GM06990 (cell line): ENCODE results near the gene MTF2.

Experiments used
- DNase-seq: peaks from one replicate; pipeline ENCODE4 v3.0.0-alpha.2; 2011; ENCODE audit not compliant: insufficient read length; ENCODE audit errors: extremely low read depth
- H3K27me3 ChIP-seq: replicated peaks from 2 replicates; pipeline ENCODE4 v1.6.0; 2011; ENCODE audit warnings: low read length; ENCODE audit not compliant: control insufficient read depth, insufficient read depth
- H3K36me3 ChIP-seq: 2 replicates; pipeline ENCODE4 v1.5.1; 2011; ENCODE audit warnings: low read length; ENCODE audit not compliant: control insufficient read depth, insufficient read depth
- H3K4me3 ChIP-seq: replicated peaks from 2 replicates; pipeline ENCODE4 v1.5.1; 2011; ENCODE audit warnings: low read depth, mild to moderate bottlenecking, control low read depth, low read length
- TF ChIP-seq, protein P1 (sequence below): IDR thresholded peaks from 2 replicates; pipeline ENCODE4 v1.5.1; 2011; ENCODE audit warnings: low read length, control low read depth, mild to moderate bottlenecking, inconsistent platforms; ENCODE audit not compliant: insufficient read depth, poor library complexity, severe bottlenecking

Gene MTF2

DNA sequence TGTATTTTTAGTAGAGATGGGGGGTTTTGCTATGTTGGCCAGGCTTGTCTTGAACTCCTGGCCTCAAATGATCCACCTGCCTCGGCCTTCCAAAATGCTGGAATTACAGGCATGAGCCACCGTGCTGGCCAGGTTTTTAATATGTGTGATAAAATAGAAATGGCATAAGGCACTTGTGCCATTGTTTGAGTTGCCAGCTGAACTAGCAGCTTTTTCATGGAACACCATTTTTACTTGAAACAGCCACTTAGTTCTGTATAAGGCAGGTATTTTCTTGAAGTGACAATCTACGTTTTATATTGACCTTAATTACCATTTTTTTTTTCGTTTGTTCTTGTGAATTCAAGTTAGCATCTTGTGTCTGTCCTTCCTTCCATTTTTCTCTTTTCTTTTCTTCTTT, 28.3 kb downstream of the MTF2 start:
- TF ChIP-seq, protein P1, sequence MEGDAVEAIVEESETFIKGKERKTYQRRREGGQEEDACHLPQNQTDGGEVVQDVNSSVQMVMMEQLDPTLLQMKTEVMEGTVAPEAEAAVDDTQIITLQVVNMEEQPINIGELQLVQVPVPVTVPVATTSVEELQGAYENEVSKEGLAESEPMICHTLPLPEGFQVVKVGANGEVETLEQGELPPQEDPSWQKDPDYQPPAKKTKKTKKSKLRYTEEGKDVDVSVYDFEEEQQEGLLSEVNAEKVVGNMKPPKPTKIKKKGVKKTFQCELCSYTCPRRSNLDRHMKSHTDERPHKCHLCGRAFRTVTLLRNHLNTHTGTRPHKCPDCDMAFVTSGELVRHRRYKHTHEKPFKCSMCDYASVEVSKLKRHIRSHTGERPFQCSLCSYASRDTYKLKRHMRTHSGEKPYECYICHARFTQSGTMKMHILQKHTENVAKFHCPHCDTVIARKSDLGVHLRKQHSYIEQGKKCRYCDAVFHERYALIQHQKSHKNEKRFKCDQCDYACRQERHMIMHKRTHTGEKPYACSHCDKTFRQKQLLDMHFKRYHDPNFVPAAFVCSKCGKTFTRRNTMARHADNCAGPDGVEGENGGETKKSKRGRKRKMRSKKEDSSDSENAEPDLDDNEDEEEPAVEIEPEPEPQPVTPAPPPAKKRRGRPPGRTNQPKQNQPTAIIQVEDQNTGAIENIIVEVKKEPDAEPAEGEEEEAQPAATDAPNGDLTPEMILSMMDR, result no peak
- Histone ChIP-seq H3K4me3 (no peak overlapping the region), H3K36me3 (peaks cover 1% of the 10 kb centered on the region), H3K27me3 (no peaks in the 10 kb centered on the region)
- no peak for DNase-seq

- TF ChIP-seq, protein P1, result no peak
- Histone ChIP-seq H3K27me3 (no peaks in the 10 kb centered on the region), H3K4me3 (no peak overlapping the region), H3K36me3 (peaks cover 3% of the 10 kb centered on the region)
- DNase-seq, result no peak
Measured at GRCh38 chr1:93108335-93108734, 29.3 kb downstream of the MTF2 start.

DNA sequence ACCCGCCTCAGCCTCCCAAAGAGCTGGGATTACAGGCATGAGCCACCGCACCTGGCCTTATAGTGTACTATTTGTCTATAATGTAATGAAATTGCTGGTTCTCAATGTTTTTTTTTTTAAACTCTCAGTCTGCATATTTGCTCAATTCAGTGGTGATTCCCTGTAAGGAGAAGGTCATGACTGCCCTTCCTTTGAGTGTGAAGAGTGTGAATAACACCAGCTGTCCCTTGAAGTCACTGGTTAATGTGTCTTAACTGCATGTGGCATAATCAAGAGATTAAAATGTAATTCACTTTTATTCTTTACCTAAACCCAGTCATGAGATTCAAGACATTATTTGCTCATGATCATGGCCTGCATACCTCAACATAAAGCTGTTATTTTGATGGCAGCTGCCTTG, 30.5 kb downstream of the MTF2 start:
- TF ChIP-seq, protein P1, result no peak
- DNase-seq, result no peak
- no peaks in the 10 kb centered on the region for H3K27me3 ChIP-seq
- no peak overlapping the region for H3K4me3 ChIP-seq
- H3K36me3 ChIP-seq, result peaks cover 3% of the 10 kb centered on the region

GRCh38 chr1:93111065-93111464, 32.0 kb downstream of the MTF2 start:
- TF ChIP-seq, protein P1, result no peak
- H3K36me3 ChIP-seq, result peaks cover 2% of the 10 kb centered on the region; the same call in 1 of the 2 replicates
- no peak for DNase-seq
- H3K4me3 ChIP-seq, result no peak overlapping the region
- H3K27me3 ChIP-seq, result no peaks in the 10 kb centered on the region

GRCh38 chr1:93111561-93111960, 32.5 kb downstream of the MTF2 start:
- Histone ChIP-seq H3K27me3 (no peaks in the 10 kb centered on the region), H3K36me3 (peaks cover 2% of the 10 kb centered on the region), H3K4me3 (no peak overlapping the region)
- no peak for DNase-seq
- TF ChIP-seq, protein P1, result no peak

DNA sequence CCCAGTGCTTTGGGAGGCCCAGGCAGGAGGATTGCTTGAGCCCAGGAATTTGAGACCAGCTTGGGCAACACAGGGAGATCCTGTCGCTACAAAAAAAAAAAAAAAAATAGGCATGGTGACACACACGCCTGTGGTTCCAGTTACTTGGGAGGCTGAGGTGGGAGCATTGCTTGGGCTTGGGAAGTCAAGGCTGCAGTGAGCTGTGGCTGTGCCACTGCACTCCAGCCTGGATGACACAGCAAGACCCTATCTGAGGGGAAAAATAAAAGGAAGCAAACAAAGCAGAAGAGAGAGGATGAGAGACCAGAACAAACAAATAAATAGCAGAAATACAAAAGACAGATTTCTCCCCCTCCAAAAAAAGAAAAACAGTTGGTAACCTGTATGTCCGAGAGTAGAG, 34.0 kb downstream of the MTF2 start:
- DNase-seq, result no peak
- Histone ChIP-seq H3K4me3 (no peak overlapping the region), H3K27me3 (no peaks in the 10 kb centered on the region), H3K36me3 (peaks cover 2% of the 10 kb centered on the region)
- TF ChIP-seq, protein P1, result no peak
